Spinal cord (tissue), 10 donors: Measurements from ENCODE around the gene PDE7B. TPM values are rescaled to one million over a fixed set of nuclear protein-coding genes. Genes with fewer than 3 reads are reported as not detected.

ENCODE experiments used
- DNase-seq, 6 donors: peaks; one replicate each; pipeline versions ENCODE4 v3.0.0 to v3.0.0-alpha.2; 2013 to 2015; ENCODE audit warnings: low spot score in 6 of 6, low read depth in 4 of 6
- H3K27ac ChIP-seq: one replicate; pipeline ENCODE4 v1.5.1; 2013; ENCODE audit warnings: low read depth, low read length, control low read depth
- H3K27me3 ChIP-seq: one replicate; pipeline ENCODE4 v1.6.1; 2013; ENCODE audit warnings: low read length; ENCODE audit not compliant: control insufficient read depth, insufficient read depth
- H3K36me3 ChIP-seq: one replicate; pipeline ENCODE4 v1.6.1; 2013; ENCODE audit warnings: low read length; ENCODE audit not compliant: control insufficient read depth, insufficient read depth
- H3K4me1 ChIP-seq: one replicate; pipeline ENCODE4 v1.6.1; 2013; ENCODE audit warnings: low read length; ENCODE audit not compliant: control insufficient read depth, insufficient read depth
- H3K4me3 ChIP-seq: one replicate; pipeline ENCODE4 v1.5.1; 2013; ENCODE audit warnings: low read depth, low read length, control low read depth
- H3K9me3 ChIP-seq: one replicate; pipeline ENCODE4 v1.6.1; 2013; ENCODE audit warnings: low read length; ENCODE audit not compliant: control insufficient read depth, insufficient read depth
- WGBS: methylation state at CpG from one replicate; pipeline ENCODE4 v1.1.5; 2013; ENCODE audit warnings: missing lambda C conversion rate; ENCODE audit not compliant: insufficient coverage; 5-methylcytosine and 5-hydroxymethylcytosine counted together
- polyA plus RNA-seq, 2 donors: library from polyadenylated mRNA; unstranded; fragments of 120-200 nt; gene quantifications; one replicate each; pipeline ENCODE4 v1.2.1, GENCODE V29; 2013; ENCODE audit not compliant: insufficient read length in 2 of 2
- total RNA-seq, 2 donors: library from RNA; depleted of rRNA in 1 of 2; stranded (reverse); fragments of 120-200 nt in 1 of 2; fragments of >200 nt in 1 of 2; gene quantifications; one replicate each; pipeline versions ENCODE4 v1.2.3 to v1.2.4, GENCODE V29; 2013 to 2014
- donor health status: healthy.

PDE7B gene
- total and polyA plus RNA-seq, 4 donors = 7.8 to 19.7 (median 12.4) TPM

DNA sequence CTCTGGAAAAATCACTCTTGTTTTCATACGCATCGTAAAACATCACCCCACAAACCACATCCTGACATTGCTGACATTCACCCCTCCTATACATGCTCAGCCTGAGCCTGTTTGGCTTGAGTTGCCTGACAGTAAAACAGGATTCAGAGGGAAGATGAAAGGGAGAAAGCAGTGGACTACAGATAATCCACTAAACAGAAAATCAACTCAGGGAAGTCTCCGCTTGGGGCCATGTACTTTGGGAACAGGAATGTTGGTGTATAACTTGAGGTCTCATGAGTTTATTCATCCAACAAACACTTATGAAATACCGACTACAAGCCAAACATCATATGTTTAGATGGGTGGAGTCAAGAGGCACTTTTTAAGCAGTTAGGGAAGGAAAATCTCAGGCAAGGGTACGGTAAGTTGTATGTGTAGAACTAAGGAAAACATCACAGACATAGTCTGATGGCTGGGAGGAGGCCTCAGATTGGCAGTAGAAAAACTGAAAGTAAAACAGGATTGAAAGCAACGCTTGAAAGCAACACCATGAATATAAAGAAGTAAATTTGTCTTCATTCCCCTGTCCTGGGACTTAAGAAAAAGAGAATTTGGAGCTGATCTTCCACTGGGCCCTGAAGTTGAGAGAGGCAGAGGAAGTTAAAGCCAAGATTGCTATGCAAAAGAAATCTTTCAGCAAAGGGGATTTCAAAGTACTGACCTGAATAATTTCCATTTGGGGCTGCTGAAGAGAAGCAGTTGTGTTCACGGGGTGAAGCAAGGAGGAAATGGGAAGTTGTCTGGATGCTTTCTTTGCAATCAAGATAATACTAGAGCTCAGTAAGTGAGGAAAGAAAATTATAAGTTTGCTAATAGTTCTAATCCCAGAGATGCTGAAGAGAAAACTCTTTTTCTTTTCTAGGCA lies 28.8 kb downstream of the PDE7B start:
- no peak overlapping the region for H3K4me3 ChIP-seq
- 75% methylated on average over 2 of the region's 7 CpGs for WGBS
- H3K4me1 ChIP-seq = no peaks in the 10 kb centered on the region
- H3K27ac ChIP-seq = peak overlapping the region; percentile 26
- no peak for DNase-seq
- H3K27me3 ChIP-seq = no peaks in the 10 kb centered on the region
- H3K36me3 ChIP-seq = no peaks in the 10 kb centered on the region
- H3K9me3 ChIP-seq = no peaks in the 10 kb centered on the region

DNA sequence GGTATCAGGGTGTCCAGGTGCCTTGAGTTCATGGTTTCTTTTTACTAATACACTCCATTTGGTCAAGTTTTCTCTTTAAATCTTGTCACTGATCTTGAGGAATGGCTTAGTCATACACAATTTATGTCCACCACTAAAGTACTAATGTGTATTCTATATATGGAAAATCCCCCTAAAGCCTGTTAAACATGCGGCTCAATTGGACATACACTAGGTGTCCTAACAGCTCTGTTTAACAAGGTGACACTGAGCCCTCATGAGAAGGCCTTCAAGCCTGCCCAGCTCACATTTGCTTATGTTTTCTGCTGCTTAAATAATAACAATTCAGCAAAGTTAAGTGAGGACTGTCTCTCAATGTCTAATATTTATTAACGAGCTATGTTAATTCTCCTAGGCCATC lies 31.5 kb downstream of the PDE7B start:
- WGBS = 100% methylated on average over 1 of the region's 2 CpGs
- H3K27ac ChIP-seq = no peak overlapping the region
- DNase-seq = no peak

DNA sequence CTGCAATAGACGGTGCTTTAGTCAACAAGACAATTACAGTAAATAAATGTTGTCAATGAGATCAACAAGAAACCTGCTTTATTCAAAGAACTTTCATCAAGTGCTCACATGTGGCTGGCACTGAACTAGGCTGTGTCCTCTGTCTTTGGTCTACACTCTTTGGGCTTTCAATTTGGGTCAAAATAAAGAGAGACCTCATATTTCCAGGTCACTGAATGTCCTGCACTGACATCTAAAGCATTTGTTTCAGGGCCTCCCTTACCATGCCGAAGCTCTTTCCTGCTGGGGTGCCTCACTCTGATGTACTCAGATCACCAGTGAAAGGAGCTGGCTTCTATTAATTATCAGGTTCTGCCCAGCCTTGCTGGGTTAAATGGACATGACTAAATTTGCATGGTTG lies 32.0 kb downstream of the PDE7B start:
- Histone ChIP-seq H3K27ac (no peak overlapping the region), H3K4me1 (no peaks in the 10 kb centered on the region)
- 50% methylated on average over 1 of the region's 2 CpGs for WGBS

More for the DNA sequence above, 31.5 kb downstream of the PDE7B start:
- no peaks in the 10 kb centered on the region for H3K27me3 ChIP-seq
- no peaks in the 10 kb centered on the region for H3K36me3 ChIP-seq
- H3K4me1 ChIP-seq = no peaks in the 10 kb centered on the region
- no peaks in the 10 kb centered on the region for H3K9me3 ChIP-seq
- H3K4me3 ChIP-seq = no peak overlapping the region

DNA sequence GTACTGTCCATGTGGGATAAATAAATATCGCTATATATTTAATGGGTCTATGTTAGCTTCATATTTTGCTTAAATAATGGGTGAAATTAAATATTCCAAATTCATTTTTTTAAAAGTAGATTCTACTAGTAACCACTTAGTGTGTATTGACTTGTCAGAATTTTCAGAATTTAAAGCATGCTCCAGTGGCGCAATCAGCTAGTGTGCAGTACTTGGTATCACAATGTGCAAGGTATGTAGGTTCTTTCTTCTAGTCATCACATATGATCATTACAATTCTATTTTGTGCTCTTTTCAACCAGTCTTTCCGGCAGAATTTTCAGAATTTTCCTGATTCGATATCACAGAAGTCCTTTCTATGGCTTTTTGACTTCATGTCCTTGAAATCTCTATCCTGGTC lies 32.6 kb downstream of the PDE7B start:
- WGBS = 100% methylated on average over 2 of the region's 4 CpGs
- H3K27ac ChIP-seq = no peak overlapping the region
- no peaks in the 10 kb centered on the region for H3K27me3 ChIP-seq
- H3K9me3 ChIP-seq = no peaks in the 10 kb centered on the region
- no peaks in the 10 kb centered on the region for H3K36me3 ChIP-seq
- H3K4me3 ChIP-seq = no peak overlapping the region
- H3K4me1 ChIP-seq = no peaks in the 10 kb centered on the region
- no peak for DNase-seq

More for the DNA sequence above, 32.0 kb downstream of the PDE7B start:
- no peak for DNase-seq
- H3K27me3 ChIP-seq = no peaks in the 10 kb centered on the region
- no peaks in the 10 kb centered on the region for H3K36me3 ChIP-seq
- H3K9me3 ChIP-seq = no peaks in the 10 kb centered on the region
- no peak overlapping the region for H3K4me3 ChIP-seq

DNA sequence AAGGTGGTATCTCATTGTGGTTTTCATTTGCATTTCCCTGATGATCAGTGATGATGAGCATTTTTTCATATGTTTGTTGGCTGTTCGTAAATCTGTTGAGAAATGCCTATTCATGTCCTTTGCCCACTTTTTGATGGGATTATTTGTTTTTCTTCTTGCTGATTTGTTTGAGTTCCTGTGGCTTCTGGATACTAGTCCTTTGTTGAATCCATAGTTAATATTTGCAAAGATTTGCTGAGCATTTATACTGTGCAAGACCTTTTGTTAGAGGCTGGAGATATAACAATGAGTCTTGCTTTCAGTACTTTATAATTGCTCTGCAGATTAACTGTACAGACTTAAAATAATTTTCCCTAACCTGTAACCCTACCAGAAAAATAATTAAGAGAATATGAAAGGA lies 35.6 kb downstream of the PDE7B start:
- WGBS = 100% methylated on average over 1 of the region's 1 CpG
- Histone ChIP-seq H3K27me3 (no peaks in the 10 kb centered on the region), H3K27ac (no peak overlapping the region), H3K4me3 (no peak overlapping the region), H3K9me3 (no peaks in the 10 kb centered on the region), H3K36me3 (no peaks in the 10 kb centered on the region), H3K4me1 (no peaks in the 10 kb centered on the region)
- DNase-seq = no peak

DNA sequence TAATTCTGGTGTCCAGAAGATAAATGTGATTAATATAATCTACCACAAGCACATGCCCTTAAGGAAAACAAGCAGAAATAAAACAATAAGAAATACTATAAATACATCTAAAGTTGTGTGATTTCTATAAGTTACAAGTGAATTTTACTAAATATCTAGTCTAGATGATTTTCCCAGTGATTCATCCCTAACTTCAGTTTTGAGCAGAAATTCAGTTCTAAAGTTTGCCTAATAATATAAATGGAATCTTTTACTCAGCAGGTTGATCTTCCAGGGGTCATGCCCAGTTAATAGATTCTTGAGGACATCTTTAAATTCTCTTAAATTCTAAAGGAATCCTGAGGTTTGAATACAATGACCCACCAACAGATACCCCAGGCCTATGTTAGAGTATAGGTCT lies 37.3 kb downstream of the PDE7B start:
- no peaks in the 10 kb centered on the region for H3K27me3 ChIP-seq
- no peaks in the 10 kb centered on the region for H3K9me3 ChIP-seq
- H3K4me3 ChIP-seq = no peak overlapping the region
- no peak for DNase-seq
- no peaks in the 10 kb centered on the region for H3K36me3 ChIP-seq
- H3K27ac ChIP-seq = no peak overlapping the region
- H3K4me1 ChIP-seq = no peaks in the 10 kb centered on the region

DNA sequence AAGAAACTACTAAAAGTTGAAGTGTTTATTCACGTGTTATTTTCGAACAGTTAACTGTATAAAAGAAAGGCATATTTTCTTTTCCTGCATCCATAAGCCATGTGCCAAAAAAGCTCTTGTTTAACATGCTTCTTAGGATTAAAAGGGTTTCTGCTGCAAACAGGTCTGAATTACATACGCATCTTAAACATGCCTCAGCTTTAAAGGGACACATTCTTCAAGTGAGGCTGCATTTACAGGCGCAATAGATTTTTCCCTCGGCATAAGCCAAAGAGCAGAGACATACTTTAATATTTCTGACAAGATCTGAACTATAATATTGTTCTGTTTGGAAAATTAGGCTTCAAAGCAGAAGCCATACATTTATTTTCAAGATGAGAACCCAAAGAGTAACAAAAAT lies 39.4 kb downstream of the PDE7B start:
- Histone ChIP-seq H3K27me3 (no peaks in the 10 kb centered on the region), H3K9me3 (no peaks in the 10 kb centered on the region), H3K36me3 (no peaks in the 10 kb centered on the region), H3K27ac (no peak overlapping the region), H3K4me1 (no peaks in the 10 kb centered on the region), H3K4me3 (no peak overlapping the region)
- WGBS = 80% methylated on average over 1 of the region's 5 CpGs
- DNase-seq = peak in 1 of 6 donors; percentile 41

DNA sequence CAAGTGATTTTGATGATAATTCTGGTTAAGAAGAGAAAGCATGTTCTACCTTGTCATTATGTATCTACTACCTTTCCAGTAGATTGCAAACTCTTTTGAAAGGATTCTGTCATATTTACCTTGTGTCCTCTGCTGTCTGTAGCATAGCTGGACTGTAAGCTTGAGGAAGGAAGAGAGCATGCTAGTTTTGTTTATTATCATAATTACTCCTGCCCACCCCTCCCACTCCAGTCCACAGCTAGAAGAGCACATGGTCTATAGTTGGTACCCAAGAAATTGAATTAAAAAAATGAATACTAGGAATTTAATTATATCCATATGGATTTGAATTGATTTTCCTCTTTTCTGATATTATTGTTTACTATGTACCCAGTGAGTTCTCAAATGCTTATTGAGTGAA lies 40.2 kb downstream of the PDE7B start:
- no peak overlapping the region for H3K27ac ChIP-seq
- no peak for DNase-seq
- H3K9me3 ChIP-seq = no peaks in the 10 kb centered on the region
- no peaks in the 10 kb centered on the region for H3K4me1 ChIP-seq
- H3K4me3 ChIP-seq = no peak overlapping the region
- no peaks in the 10 kb centered on the region for H3K27me3 ChIP-seq
- H3K36me3 ChIP-seq = no peaks in the 10 kb centered on the region

DNA sequence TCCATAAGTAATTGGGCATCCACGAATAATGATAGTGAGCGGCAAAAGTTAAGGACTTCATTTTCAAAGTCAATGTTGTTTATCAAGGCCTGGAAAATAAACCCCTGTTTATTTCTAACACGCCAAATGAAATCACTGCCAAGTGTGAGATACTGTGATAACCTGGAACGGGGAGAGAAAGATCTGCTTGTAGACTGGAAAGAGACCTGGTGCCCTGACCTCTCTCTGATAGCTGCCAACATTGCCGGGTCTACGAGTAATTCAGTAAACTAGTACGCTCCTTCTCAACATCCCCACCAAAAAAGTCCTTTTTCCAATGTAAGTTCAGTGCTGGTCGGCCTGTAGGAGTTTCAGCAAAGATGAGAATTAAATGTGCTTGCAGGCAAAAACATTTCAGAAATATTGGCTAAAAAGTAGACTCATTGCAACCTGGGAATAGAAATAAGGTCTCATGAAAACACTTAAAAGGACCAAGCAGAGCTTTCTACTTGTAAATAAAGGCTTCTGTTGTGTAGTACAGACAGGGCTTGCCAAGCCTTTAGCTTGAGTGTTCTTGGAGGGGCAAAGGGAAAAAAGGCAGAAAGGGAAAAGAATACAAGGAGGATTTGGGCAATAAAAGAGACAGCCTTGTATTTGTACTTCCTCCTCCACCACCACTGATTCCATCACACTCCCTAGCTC lies 43.9 kb downstream of the PDE7B start:
- no peaks in the 10 kb centered on the region for H3K36me3 ChIP-seq
- DNase-seq = peak in 1 of 6 donors; percentile 35
- no peaks in the 10 kb centered on the region for H3K9me3 ChIP-seq
- no peaks in the 10 kb centered on the region for H3K4me1 ChIP-seq
- no peaks in the 10 kb centered on the region for H3K27me3 ChIP-seq
- 100% methylated on average over 1 of the region's 8 CpGs for WGBS
- no peak overlapping the region for H3K4me3 ChIP-seq
- H3K27ac ChIP-seq = peak overlapping the region; percentile 75

DNA sequence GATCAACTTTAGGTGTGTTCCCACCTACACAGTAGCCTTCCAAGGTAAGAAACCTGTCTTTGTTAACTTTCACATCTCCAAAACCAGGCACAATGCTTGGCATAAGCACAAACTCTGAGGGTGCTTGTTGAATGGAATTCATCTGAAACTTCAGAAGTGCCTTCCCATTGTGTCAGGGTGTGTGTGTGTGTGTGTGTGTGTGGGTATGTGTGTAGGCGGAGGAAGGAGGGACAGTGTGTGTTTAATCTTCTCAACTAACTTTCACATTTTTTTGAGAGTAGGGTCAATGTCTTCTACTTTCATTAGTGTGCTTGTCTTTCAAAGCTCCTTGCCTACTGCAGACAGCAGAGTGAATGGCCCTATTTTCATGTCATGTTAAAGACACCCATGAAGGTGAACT lies 45.6 kb downstream of the PDE7B start:
- no peak overlapping the region for H3K27ac ChIP-seq
- H3K4me3 ChIP-seq = no peak overlapping the region
- H3K9me3 ChIP-seq = no peaks in the 10 kb centered on the region
- H3K36me3 ChIP-seq = no peaks in the 10 kb centered on the region
- no peaks in the 10 kb centered on the region for H3K27me3 ChIP-seq
- no peak for DNase-seq
- H3K4me1 ChIP-seq = no peaks in the 10 kb centered on the region
- no CpG with 5 or more reads among the region's 1 CpG for WGBS
